Effector CD4-positive, alpha-beta T cell (primary cell): Measurements from ENCODE around the gene DNASE1L3. TPM values are rescaled to one million over a fixed set of nuclear protein-coding genes. Genes with fewer than 3 reads are reported as not detected.
"Not testable (repeated sequence)": the region's sequence is repeated elsewhere in the genome, so short reads cannot be mapped to it uniquely, and the experiment has no call there.

Experiments used
- DNase-seq: peaks from one replicate; pipeline ENCODE4 v3.0.0-alpha.2; 2020
- total RNA-seq: gene quantifications from one replicate; lab custom pipeline; 2026; lab: John Stamatoyannopoulos, UW

DNASE1L3 gene, protein sequence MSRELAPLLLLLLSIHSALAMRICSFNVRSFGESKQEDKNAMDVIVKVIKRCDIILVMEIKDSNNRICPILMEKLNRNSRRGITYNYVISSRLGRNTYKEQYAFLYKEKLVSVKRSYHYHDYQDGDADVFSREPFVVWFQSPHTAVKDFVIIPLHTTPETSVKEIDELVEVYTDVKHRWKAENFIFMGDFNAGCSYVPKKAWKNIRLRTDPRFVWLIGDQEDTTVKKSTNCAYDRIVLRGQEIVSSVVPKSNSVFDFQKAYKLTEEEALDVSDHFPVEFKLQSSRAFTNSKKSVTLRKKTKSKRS
- not detected for total RNA-seq

DNA sequence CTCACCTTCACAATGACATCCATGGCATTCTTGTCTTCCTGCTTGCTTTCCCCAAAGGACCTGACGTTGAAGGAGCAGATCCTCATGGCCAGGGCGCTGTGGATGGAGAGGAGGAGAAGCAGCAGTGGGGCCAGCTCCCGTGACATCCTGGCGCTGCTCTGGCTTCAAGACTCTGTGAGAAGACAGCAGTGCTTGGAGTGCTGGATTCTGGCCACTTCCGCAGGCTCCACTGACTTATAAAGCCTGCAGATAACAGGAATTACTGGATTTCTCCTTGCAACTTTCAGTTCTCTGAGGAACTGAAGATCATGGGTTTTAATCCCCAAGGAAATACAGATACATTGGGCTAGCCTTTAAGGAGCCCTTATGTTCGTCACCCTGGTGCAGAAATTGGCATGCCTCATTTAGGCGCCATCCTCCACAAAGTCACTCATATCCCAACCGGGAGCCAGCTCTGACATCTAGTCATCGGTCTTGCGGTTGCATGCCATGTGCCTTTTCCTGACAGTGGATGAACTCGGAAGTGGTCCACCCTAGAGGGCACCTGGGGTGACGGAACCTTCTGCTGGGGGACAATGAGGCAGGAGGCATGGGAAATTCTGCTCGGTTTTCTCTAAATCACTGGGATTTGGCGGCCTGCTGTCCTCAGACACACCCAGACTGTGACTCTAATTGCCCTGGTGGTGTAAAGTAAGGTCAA lies at the start of gene DNASE1L3:
DNASE1L3 (minus strand) TSS at position 212 of the 700 bp plus-strand sequence; CDS start at position 146, 66 bp downstream.
- no peak for DNase-seq

DNA sequence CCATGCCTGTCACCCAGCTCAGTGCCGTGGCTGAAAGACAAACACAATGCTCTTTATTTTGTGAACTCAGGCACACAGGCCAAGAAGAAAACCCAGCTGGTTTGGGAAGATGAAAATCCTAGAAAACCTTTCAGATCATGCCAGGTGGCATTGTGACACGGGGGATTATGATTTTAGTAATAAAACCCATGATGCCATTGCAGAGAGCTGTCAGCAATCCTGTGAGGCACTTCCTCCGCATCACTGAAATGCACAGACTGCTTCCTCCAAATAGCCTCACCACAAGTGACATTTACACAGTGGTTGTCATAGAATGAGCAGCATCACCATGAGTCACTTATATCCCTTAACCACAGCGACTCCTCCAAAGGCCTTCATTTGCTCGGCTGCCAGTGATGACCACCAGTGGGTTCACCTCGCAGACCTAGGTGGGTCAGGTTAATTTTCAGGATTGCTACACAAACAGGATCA lies 49.5 kb upstream of the DNASE1L3 start:
- no peak for DNase-seq

DNA sequence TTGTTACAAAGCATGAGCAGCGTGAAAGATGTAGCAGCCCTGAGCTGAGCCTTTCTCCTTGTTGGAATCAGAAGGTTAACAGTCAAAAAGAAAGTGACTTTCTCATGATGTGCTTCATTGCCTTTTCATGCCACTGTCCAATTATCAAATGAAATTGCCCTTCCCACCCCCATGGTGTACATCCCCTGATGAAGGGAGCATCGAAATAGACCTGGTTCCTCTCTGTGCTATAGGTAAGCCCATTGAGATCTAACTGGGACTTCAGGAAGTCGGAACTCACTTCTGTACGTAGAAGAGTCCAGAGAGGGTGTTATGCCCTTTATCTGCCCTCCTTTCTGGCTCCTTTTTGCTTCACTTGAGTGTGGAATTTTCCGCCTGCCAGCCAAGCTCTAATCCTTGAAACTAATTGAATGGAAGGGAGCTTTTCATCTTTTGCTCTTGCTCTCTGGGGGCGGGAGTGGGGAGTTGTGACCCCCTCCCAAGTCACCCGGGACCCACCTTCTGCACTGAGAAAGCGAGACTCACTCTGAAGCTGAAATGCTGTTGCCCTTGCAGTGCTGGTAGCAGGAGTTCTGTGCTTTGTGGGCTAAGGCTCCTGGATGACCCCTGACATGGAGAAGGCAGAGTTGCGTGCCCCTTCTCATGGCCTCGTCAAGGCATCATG lies 47.8 kb upstream of the DNASE1L3 start:
- DNase-seq, result no peak

DNA sequence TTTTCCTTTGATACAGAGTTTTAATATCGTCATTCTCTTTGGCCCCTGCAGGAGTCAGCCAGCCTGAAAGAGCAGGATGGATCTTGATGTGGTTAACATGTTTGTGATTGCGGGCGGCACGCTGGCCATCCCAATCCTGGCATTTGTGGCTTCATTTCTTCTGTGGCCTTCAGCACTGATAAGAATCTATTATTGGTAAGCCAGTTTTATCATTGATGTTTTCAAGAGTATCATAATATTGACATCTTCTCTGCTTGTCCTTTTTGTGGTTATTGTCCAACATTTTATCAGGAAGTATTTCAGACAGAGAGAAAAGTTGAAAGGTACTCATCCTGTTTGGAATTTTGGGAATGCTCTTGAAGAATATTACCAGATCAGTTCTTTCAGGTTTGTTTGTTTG lies 45.7 kb upstream of the DNASE1L3 start:
- DNase-seq, result no peak

DNA sequence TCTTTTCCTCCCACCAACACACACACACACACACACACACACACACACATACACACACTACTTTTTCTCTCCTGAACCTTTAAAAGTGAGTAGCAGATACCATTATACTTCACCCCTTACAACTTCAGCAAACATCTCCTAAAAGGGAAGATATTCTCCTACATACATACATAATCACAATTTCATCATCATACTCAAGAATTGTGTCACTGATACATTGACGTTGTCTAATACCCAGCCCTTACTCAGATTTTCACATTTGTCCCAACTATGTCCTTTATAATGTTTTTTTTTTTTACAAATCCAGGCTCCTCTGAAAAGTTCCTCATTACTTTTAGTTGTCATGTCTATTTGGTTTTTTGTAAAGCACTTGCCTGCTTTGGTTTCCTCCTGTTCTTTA lies 45.3 kb upstream of the DNASE1L3 start:
- no peak for DNase-seq

DNA sequence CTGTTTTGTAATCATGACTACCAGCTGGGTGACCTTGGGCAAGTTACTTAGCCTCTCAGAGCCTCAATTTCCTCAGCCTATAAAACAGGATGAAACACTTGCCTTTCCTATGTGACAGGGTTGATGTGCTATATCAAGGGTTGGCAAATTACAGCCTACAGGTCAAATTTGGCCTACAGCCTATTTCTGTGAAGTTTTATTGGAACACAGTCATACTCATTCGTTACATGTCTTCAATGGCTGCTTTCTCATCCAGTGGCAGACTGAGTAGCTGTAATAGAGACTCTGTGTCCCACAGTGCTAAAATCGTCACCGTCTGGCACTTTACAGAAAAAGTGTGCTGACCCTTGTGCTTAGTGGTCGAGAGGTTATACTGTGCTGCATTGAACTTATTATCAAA lies 43.4 kb upstream of the DNASE1L3 start:
- DNase-seq, result no peak

DNA sequence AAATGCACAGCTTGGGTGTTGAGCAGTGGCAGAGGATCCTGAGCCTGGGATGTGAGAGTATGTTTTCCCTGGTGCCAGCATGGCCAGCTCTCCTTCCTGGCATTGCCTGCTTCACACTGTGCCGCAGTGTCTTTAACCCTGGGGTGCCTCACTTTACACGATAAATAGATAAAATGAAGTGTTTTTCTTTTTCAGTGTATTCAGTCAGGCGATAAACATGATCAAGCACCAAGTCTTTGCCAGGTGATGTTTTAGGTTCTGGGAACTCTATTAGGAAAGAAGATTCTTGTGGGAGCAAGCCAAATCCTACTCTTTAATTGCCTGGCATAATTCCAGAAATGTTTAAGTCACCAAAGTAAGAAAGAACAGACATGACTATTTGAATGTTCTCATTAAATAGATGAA lies 40.9 kb upstream of the DNASE1L3 start:
- DNase-seq, result no peak

DNA sequence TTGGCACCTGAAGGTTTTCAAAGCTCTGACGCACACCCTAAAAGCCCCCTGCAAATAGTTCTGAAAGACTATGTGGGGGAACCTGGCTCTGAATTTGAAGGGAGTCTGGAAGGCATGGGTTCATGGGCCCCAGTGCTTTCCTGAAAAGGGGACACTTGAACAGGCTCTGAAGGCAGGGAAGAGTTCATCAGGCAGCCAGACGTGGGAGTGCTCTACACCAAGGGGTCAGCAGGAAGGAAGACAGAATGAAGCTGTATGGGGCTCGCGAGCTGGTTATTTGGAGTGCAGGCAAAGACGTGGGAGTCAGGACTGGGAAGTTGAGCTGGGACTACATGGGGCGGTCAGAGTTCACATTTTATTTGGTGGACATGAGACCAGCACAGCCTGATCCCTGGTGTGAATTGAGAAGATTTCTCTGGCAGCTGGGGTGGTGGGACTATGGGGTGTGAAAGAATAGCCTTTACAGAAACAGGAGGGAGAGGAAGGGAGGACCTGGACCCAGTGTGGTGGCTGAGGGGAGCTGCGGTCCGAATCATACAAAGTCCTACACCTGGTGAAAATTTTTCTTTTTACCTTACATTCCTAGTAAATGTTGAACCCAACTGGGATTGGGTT lies 39.4 kb upstream of the DNASE1L3 start:
- DNase-seq, result no peak

DNA sequence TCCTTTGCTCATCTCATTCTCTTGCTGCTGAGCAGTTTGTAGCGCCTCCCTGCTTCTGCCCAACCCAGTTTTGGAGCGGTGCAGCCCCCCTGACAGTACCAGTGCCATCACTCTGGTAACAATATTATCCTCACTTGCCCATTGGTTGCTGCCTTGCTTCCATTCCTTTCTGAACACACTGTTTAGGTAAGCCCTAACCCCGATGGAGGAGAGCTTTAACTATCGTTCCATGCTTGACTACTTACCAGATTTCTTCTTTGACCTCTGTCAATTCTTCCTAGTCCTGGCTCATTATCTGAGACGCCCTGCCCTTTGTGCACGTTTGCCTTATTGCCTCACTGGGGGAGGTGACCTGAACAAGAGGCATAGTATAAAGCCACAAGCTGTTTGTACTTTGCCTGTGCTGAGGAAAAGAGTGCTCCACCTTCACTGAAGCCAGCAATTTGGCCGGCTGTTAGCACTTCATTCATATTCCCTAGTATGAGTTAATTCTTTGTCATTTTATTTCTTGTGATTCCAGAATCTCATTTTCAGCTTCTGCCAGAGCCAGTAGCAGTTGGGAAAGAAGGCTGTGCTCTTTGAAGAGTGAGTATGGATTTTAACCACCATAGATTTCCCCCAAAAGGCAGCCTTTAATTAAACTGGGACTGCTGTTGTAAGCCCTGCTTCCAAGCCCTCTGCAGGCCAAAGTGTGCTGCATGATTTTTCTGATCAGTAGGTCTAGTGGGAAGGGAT lies 38.8 kb upstream of the DNASE1L3 start:
- no peak for DNase-seq

DNA sequence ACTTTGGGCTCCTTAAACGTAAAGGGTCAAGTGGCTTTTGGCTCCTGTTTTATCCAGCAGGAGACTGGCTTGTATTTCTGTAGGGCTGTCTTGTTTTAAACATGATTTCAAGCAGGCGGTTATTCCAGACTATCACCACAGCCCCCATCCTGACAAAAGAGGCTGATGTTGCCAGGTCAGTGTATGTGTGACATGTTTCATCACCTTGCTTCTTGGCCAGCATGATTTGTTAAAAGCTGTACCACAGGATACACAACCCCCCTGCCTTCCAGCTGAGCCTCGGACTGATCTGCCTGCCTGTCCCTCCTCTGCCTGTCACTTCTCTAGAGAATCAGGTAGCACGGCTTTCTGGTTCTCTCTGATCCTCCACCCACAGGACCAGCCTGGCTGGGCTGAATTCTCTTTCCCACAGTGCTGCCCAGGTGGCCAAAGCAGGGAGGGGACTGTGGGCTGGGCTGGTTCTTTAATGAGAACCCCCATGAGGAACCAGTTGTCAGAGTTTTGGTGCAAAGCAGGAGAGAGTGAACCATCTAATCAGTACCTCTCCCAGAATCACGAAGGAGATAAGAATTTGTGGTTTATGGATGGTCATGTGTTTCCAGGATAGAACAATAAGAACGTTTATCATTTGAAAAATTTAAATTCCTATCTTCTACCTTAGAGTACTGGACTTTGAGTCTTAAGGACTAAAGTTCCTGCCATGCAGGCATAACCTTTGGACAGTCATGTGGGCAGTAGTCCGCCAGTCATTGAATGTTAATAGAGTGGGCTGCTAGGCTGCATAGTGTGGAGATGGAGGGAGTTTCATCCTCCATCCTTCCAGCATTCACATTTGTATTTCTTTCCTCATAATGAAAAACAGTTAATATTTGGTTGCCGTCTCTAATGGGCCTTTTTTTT lies 35.6 kb upstream of the DNASE1L3 start:
- no peak for DNase-seq

DNA sequence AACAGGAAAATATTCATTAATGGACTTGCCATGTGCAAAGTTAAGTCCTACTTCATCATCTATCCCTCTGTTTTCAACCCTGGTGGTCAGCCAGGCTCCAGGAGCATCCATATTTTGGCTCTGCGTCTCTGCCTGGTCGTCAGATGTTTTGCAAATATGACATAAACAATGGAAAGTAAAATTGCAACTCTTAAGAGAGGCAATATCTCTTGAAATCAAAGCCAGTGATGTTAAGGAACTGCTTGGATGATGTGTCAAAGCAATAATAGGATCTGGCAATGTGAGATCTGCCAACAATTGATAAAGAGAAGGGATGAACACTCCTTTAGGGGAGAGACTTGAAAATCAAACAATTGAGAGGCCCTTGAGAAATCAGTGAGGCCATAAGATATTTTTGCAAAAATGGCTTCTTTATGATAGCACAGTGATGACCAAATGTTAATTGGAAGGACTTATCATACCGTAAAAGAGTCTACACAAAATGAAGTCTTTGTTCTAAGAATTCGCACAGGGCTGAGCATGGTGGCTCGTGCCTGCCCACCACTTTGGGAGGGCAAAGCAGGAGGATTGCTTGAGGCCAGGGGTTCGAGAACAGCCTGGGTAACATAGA lies 33.3 kb upstream of the DNASE1L3 start:
- no peak for DNase-seq

DNA sequence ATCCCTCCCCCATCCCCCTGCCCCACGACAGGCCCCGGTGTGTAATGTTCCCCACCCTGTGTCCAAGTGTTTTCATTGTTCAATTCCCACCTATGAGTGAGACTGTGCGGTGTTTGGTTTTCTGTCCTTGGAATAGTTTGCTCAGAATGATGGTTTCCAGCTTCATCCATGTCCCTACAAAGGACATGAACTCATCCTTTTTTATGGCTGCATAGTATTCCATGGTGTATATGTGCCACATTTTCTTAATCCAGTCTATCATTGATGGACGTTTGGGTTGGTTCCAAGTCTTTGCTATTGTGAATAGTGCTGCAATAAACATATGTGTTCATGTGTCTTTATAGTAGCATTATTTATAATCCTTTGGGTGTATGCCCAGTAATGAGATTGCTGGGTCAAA lies 32.1 kb upstream of the DNASE1L3 start:
- DNase-seq, result not testable (repeated sequence)

DNA sequence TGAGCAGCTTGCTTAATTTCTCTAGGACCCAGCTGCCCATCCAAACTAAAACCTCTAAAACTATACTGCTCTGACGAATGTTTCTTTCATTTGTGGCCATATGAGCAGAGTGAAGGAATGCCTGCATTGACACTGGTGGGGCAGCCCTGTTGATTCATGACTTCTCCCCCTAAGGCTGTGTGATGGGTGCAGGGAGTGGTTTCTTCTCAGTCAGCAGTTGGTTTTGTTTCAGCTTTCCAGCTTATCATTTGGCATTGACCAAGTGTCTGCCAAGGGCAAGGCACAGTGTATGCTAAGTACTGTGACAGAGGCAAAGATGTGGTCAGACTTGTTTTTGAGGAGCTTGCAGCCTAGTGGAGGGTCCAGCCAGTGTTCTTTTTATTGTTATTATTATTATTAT lies 31.6 kb upstream of the DNASE1L3 start:
- no peak for DNase-seq

DNA sequence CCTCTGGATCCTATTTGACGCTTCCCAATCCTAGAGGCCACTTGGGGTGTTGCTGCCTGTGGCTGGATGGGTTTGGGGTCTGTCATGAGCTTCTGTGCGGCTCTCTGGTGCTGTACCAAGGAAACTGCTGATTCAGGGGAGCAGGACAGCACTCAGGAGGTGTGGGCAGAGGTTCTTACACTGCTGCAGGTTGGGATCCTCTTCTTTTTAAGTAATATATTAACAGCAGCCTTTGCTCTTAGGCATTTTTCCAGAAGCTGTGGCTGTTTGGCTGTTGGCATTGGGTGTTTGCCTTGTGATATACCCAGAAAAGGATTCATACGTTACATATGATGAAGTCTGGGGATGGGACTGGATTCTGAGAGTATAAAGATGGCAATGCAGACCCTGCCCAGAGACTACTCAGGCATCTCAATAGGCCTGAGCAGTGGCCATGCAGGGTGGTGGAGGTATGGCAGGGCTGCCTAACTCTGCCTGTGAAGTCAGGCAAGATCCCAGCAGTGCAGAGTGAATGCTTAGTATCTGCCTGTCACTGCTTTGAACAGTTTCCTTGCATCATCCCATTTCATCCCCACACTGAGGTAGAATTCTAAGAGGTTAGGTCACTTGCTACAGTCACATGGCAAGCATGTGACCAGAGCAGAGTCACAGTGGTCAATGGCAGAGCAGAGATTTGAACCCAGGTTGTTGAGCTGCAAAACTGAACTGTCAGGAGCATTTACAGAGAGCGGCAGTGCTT lies 30.7 kb upstream of the DNASE1L3 start:
- no peak for DNase-seq

DNA sequence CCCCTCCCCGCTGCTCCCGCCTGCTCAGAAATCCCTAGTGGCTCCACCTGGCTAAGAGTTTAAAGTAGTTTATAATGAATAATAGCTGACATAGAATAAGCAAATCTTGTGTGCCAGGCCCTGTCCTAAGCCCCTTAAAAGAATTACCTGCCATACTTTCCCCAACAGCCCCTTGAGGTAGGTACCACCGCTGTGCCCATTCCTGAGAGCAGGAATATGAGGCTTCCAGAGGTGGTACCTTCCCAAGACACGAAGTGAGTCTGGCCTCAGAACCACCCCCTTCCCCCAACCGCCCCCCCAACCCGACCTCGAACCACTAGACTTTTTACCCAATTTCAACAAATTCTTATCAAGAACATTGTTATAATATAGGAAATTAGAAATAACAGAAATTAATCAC lies 28.1 kb upstream of the DNASE1L3 start:
- no peak for DNase-seq

DNA sequence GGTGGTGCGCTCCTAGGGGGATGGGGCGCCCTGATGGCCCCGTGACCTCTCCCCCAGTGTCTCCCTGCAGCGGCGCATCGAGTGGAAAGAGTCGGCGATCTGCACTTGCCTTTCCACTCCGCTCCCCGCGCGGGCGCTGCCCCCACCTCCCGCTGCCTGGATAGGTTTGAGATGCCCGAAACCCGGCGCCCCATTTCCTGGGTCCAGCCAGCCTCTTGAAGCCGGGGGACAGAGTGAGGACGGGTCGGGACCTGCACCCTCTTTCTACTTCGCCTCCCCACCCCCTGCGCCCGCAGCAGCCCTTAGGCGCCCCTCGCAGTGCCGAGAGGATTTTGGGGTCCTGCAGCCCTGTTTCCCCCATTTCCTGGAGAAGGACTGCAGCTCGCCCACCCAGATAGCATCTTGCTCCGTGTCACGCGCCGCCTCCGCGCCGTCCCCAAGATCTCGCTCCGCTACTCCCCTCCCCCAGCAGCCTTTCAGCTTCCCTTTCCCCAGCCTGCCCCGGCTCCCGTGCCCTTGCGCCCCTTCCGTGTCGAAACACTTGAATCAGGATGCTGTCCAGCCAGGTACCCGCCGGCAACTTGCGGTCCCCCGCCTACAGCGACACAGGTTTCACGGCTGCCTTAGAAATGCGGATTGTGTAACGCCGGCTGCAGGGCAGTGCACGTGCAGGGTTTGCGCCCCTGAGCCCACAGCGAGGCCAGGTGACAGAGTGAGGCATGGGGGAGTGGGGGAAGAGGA lies 27.3 kb upstream of the DNASE1L3 start:
- peak; percentile 45 for DNase-seq

DNA sequence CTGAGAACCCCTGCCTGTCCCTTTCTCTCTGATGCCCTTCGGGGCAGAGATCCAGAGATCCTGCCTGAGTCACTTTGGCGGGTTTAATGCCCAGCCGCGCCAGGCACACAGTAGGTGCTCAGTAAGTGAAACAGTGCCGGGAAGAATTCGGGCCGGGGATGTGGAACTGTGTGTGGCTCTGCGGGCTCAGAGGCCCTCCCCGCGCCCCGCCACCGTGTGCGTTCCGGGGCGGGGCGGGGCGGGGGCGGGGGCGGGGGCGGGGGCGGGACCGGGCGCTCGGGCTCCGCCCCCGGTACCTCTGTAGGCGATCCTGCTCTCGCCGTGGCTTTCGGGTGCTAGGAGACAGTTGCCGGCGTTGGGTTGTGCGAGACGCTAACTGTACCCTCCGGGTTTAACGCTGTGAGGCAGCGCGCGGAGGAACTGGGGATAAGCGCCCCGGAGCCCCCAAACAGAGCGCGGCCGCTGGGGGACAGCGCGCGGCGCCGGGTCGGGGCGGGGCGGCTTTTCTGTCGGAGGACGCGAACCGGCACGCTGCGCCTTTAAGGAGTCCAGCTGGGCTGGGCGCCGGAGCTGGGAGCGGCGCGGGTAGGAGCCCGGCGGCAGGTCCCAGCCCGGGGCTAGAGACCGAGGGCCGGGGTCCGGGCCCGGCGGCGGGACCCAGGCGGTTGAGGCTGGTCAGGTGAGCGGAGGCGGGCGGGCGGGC lies 26.6 kb upstream of the DNASE1L3 start, which contains the start of gene ABHD6:
ABHD6 (plus strand) TSS at position 555 of the 703 bp plus-strand sequence. CDS start 18,795 bp downstream, outside the sequence.
- DNase-seq, result peak; percentile 74

DNA sequence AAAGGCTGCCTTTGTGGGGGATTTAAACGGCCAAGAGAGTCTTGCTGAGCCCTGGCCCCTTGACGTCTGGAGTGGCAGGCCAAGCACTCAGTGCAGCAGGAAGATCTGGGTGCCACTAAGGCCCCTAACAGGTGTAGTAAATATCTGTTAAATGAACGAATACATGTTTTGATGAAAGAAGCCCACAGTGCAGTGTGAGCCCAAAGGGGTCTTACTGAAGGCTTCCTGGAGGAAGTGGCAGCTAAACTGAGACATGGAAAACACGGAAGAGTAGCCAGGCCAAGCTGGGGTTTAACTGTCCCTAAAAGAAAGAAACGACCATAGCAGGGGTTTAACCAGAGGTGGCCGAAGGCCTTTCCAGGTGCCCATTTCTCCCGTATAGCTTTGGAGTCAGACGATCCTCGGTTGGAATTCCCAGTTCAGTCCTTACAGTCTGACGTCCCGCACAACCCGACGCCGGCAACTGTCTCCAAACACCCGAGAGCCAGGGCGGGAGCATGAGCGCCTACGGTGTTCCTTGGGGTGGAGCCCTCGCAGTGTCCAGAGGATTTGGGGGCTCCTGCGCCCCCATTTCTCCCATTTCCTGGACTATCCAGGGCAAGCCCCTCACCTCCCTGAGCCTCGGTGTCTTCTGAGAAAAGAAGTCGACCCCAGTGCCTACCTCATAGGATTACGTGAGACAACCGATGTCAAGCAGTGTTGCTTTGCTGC lies 25.9 kb upstream of the DNASE1L3 start:
- DNase-seq, result peak; percentile 3
